ENCODE measurements around the gene TAS2R16.

DNA sequence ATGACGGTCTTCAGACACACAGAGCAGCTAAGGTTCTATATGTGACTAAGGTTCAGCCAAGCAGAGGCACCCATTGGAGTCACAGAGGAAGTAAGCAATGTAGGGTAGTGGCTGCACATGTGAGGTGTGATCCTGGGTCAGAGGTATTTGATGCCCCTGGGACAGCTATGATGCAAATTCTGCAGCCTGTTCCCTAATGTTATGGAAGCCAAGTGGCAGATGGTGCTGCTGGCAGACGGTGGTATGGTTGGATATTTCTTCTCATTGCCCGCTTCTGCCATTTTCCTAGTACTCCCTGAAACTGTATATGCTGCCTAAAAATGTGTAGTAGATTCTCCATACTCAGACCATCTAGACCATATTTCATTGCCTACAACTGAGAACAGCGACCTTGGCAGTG is 7.2 kb downstream of the TAS2R16 start:
- TF ChIP-seq, protein P1, sequence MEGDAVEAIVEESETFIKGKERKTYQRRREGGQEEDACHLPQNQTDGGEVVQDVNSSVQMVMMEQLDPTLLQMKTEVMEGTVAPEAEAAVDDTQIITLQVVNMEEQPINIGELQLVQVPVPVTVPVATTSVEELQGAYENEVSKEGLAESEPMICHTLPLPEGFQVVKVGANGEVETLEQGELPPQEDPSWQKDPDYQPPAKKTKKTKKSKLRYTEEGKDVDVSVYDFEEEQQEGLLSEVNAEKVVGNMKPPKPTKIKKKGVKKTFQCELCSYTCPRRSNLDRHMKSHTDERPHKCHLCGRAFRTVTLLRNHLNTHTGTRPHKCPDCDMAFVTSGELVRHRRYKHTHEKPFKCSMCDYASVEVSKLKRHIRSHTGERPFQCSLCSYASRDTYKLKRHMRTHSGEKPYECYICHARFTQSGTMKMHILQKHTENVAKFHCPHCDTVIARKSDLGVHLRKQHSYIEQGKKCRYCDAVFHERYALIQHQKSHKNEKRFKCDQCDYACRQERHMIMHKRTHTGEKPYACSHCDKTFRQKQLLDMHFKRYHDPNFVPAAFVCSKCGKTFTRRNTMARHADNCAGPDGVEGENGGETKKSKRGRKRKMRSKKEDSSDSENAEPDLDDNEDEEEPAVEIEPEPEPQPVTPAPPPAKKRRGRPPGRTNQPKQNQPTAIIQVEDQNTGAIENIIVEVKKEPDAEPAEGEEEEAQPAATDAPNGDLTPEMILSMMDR (IDR thresholded peaks at IDR 0.05): no peak
- TF ChIP-seq POLR2AphosphoS5 (IDR thresholded peaks at IDR 0.05): no peak
